Measurements from ENCODE around the gene ROBO1.

Gene ROBO1

GRCh38 chr3:79253271-79253670 is 514.5 kb downstream of the ROBO1 start:
- no peaks in the 10 kb centered on the region for H3K36me3 Mint-ChIP-seq
- H3K4me3 Mint-ChIP-seq: no peak overlapping the region
- no peaks in the 10 kb centered on the region for H3K4me1 Mint-ChIP-seq
- H3K27ac Mint-ChIP-seq: peak overlapping the region; percentile 53
- no peaks in the 10 kb centered on the region for H3K27me3 Mint-ChIP-seq
- peaks cover 5% of the 10 kb centered on the region for H3K9me3 Mint-ChIP-seq

GRCh38 chr3:79250746-79251145 is 517.1 kb downstream of the ROBO1 start:
- no peak overlapping the region for H3K27ac Mint-ChIP-seq
- H3K9me3 Mint-ChIP-seq: no peaks in the 10 kb centered on the region
- H3K36me3 Mint-ChIP-seq: no peaks in the 10 kb centered on the region
- no peaks in the 10 kb centered on the region for H3K27me3 Mint-ChIP-seq
- no peaks in the 10 kb centered on the region for H3K4me1 Mint-ChIP-seq
- no peak overlapping the region for H3K4me3 Mint-ChIP-seq

GRCh38 chr3:79249701-79250100 is 518.1 kb downstream of the ROBO1 start:
- H3K36me3 Mint-ChIP-seq: no peaks in the 10 kb centered on the region
- H3K27me3 Mint-ChIP-seq: no peaks in the 10 kb centered on the region
- no peaks in the 10 kb centered on the region for H3K9me3 Mint-ChIP-seq
- no peak overlapping the region for H3K27ac Mint-ChIP-seq
- no peak overlapping the region for H3K4me3 Mint-ChIP-seq
- no peaks in the 10 kb centered on the region for H3K4me1 Mint-ChIP-seq

- Mint-ChIP-seq H3K4me3 (no peak overlapping the region), H3K4me1 (no peaks in the 10 kb centered on the region), H3K9me3 (no peaks in the 10 kb centered on the region), H3K27ac (no peak overlapping the region), H3K27me3 (no peaks in the 10 kb centered on the region), H3K36me3 (no peaks in the 10 kb centered on the region)
Observed at GRCh38 chr3:79247725-79248043, 520.1 kb downstream of the ROBO1 start.

GRCh38 chr3:79246875-79247724 is 520.7 kb downstream of the ROBO1 start:
- Mint-ChIP-seq H3K36me3 (no peaks in the 10 kb centered on the region), H3K27me3 (no peaks in the 10 kb centered on the region), H3K4me3 (no peak overlapping the region), H3K9me3 (no peaks in the 10 kb centered on the region), H3K4me1 (no peaks in the 10 kb centered on the region), H3K27ac (no peak overlapping the region)

- Mint-ChIP-seq H3K27ac (no peak overlapping the region), H3K4me1 (no peaks in the 10 kb centered on the region), H3K27me3 (no peaks in the 10 kb centered on the region), H3K9me3 (no peaks in the 10 kb centered on the region), H3K4me3 (no peak overlapping the region), H3K36me3 (no peaks in the 10 kb centered on the region)
Observed at GRCh38 chr3:79245284-79246138, 522.3 kb downstream of the ROBO1 start.

GRCh38 chr3:79236496-79236895 is 531.3 kb downstream of the ROBO1 start:
- peaks cover 5% of the 10 kb centered on the region for H3K9me3 Mint-ChIP-seq
- no peaks in the 10 kb centered on the region for H3K27me3 Mint-ChIP-seq
- H3K4me3 Mint-ChIP-seq: no peak overlapping the region
- no peaks in the 10 kb centered on the region for H3K36me3 Mint-ChIP-seq
- no peaks in the 10 kb centered on the region for H3K4me1 Mint-ChIP-seq
- no peak overlapping the region for H3K27ac Mint-ChIP-seq

- H3K9me3 Mint-ChIP-seq: peaks cover 5% of the 10 kb centered on the region
Observed at GRCh38 chr3:79233431-79234060, 534.3 kb downstream of the ROBO1 start.

GRCh38 chr3:79230266-79230665 is 537.5 kb downstream of the ROBO1 start:
- peaks cover 14% of the 10 kb centered on the region for H3K9me3 Mint-ChIP-seq
- no peak overlapping the region for H3K4me3 Mint-ChIP-seq
- H3K27me3 Mint-ChIP-seq: no peaks in the 10 kb centered on the region
- no peaks in the 10 kb centered on the region for H3K4me1 Mint-ChIP-seq
- no peaks in the 10 kb centered on the region for H3K36me3 Mint-ChIP-seq
- no peak overlapping the region for H3K27ac Mint-ChIP-seq

More at GRCh38 chr3:79233431-79234060, 534.3 kb downstream of the ROBO1 start:
- H3K4me1 Mint-ChIP-seq: no peaks in the 10 kb centered on the region
- H3K27ac Mint-ChIP-seq: no peak overlapping the region
- H3K4me3 Mint-ChIP-seq: no peak overlapping the region
- H3K36me3 Mint-ChIP-seq: no peaks in the 10 kb centered on the region
- no peaks in the 10 kb centered on the region for H3K27me3 Mint-ChIP-seq

GRCh38 chr3:79217096-79217495 is 550.7 kb downstream of the ROBO1 start:
- H3K4me3 Mint-ChIP-seq: no peak overlapping the region
- H3K36me3 Mint-ChIP-seq: no peaks in the 10 kb centered on the region
- no peaks in the 10 kb centered on the region for H3K27me3 Mint-ChIP-seq
- no peaks in the 10 kb centered on the region for H3K9me3 Mint-ChIP-seq
- no peak overlapping the region for H3K27ac Mint-ChIP-seq
- no peaks in the 10 kb centered on the region for H3K4me1 Mint-ChIP-seq

GRCh38 chr3:79215286-79215685 is 552.5 kb downstream of the ROBO1 start:
- no peaks in the 10 kb centered on the region for H3K36me3 Mint-ChIP-seq
- H3K27ac Mint-ChIP-seq: no peak overlapping the region
- no peaks in the 10 kb centered on the region for H3K4me1 Mint-ChIP-seq
- no peak overlapping the region for H3K4me3 Mint-ChIP-seq
- H3K27me3 Mint-ChIP-seq: no peaks in the 10 kb centered on the region
- no peaks in the 10 kb centered on the region for H3K9me3 Mint-ChIP-seq

GRCh38 chr3:79211586-79212359 is 556.0 kb downstream of the ROBO1 start:
- Mint-ChIP-seq H3K4me1 (no peaks in the 10 kb centered on the region), H3K27ac (no peak overlapping the region), H3K9me3 (peaks cover 5% of the 10 kb centered on the region), H3K4me3 (no peak overlapping the region), H3K27me3 (no peaks in the 10 kb centered on the region), H3K36me3 (no peaks in the 10 kb centered on the region)

GRCh38 chr3:79204351-79204750 is 563.4 kb downstream of the ROBO1 start:
- Mint-ChIP-seq H3K27ac (no peak overlapping the region), H3K4me1 (no peaks in the 10 kb centered on the region), H3K9me3 (peaks cover 6% of the 10 kb centered on the region), H3K36me3 (no peaks in the 10 kb centered on the region), H3K27me3 (no peaks in the 10 kb centered on the region), H3K4me3 (no peak overlapping the region)

- H3K27ac Mint-ChIP-seq: no peak overlapping the region
- H3K4me1 Mint-ChIP-seq: no peaks in the 10 kb centered on the region
- H3K27me3 Mint-ChIP-seq: no peaks in the 10 kb centered on the region
- no peaks in the 10 kb centered on the region for H3K36me3 Mint-ChIP-seq
- no peak overlapping the region for H3K4me3 Mint-ChIP-seq
- H3K9me3 Mint-ChIP-seq: peaks cover 6% of the 10 kb centered on the region
Observed at GRCh38 chr3:79203144-79203519, 564.7 kb downstream of the ROBO1 start.

- Mint-ChIP-seq H3K9me3 (peaks cover 6% of the 10 kb centered on the region), H3K4me3 (no peak overlapping the region), H3K36me3 (no peaks in the 10 kb centered on the region), H3K27me3 (no peaks in the 10 kb centered on the region), H3K4me1 (no peaks in the 10 kb centered on the region), H3K27ac (no peak overlapping the region)
Observed at GRCh38 chr3:79202471-79203143, 565.2 kb downstream of the ROBO1 start.

All from activated naive CD4-positive, alpha-beta T cell treated with anti-CD3 and anti-CD28 coated beads, Interleukin-2, amount 50 U/mL, for 24 hours (primary cell).